ENCODE measurements around the gene ARHGAP40.
A peak's percentile ranks its signal among the peaks of the same experiment; 100 is the strongest.

The ARHGAP40 gene

DNA sequence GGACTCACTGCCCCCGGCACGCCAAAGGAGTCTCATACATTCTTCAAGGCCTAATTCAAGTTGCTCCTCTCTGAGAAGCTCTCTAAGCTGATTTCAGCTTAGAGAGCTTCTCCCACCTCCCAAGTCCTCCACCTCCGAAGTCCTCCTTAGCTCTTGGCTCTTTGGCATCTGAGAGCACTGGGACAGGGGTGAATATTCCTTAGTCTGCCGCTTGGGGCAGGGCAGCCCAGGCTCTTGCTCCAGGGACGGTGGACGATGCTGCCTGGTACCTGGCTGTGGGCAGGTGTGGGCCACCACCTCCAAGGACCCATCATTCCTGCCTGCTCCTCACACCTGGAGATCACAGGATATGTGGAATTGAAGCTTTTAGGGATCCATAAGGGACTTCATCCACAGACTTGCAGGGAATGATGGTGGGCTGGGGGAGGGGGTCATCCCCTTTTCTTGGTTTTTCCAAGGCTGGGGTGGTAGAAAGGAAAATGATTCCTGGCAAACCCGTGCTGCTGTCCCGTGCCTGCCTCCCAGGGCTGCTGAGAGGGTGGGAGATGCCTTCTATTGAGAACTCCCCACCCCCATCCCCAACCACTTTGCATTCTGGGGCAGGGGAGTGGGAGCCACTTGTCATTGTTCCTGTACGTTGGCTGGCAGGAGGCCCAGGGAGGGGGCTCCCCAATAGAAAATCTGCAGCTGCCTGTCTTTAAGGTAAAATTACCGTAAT, 57.4 kb downstream of the ARHGAP40 start:
- peak in 1 of 2 experiments; percentile 3 for DNase-seq

DNA sequence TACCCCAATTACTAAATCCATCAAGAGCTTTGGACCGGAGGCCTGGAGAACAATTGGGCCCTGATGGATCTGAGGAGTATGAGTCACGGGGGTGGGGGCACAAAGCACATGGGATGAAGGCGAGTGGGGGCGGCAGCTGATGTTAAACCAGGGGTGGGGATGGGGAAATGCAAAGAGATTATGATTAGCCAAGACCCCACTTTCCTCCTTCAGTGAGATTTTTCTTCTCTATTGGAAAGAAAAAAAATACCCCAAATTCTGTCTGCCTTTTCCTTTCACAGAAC, 57.9 kb downstream of the ARHGAP40 start:
- DNase-seq = no peak

DNA sequence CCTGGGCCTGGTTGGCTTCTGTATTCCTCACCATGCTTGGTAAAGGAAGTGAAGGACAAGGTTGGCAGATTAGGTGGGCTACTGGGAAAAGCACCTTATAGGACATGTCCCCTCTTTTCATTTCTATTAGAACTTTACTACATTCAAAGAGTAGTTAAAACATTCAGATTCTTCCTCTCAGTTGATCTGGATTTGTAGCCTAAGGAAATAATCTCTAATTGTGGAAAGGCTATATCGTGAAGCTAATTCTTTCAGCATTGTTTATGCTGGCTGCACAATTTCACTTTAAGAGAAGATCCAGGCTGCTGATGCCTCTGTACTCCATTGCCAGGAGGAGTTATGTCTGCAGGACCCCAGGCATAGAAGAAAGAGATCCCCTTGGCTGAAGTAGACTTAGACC, 58.8 kb downstream of the ARHGAP40 start:
- no peak for DNase-seq

DNA sequence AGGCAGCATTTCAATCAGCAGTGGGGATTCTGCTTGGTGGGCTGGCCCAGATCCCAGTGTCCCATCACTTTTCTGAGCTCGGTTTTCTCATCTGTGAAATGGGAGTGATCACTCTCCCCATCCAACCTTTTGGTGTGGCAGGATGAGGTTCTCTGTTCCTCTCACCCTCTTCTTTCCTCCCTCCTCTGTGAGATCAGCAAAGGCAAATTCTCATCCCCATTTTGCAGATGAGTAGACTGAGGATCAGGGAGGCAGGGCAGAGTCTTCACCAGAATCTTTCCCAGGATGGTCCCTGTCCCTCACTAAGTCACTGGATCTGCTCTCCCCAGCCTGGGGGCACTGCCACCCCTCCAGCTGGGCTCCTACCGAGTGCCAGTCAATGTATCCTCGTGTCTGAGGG, 62.1 kb downstream of the ARHGAP40 start:
- DNase-seq = no peak

GRCh38 chr20:38664284-38664683, 62.7 kb downstream of the ARHGAP40 start:
- no peak for DNase-seq

- no peak for DNase-seq
Observed at GRCh38 chr20:38665094-38665493, 63.5 kb downstream of the ARHGAP40 start.

DNA sequence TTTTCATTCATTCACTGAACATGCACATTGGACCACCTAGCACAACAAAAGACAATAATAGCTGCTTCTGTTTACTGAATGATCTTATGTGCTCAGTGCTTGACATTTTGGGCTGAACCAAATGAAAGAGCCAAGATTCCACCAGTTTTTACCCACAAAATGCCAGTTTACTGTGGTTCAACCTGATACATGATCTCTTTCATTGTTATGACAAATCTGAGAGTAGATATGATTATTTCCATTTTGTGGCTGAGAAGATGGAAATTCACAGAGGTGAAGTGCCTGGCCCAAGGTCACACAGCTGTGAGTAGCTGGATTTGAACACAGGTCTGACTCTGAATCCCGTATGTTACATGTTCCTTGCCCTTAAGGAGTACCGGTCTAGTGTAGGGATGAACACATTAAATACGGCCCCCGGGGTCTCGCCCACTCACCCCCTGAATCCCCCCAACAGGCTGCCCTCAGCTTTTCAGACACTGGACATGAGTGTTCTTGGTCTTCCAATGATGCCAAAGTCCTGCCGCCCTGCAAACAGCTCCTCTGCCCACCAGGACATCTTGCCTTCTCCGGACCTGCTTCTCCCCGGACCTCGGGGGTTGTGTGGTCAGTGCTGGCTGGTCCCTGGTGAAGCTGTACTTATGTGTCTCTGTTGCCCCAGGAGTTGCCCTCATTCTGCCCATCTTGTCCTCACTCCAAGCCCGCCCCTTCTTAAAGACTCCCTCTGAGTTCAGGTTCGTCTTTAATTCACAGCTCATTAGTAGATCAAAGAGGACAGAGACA, 64.1 kb downstream of the ARHGAP40 start:
- no peak for DNase-seq

- no peak for DNase-seq
Observed at GRCh38 chr20:38667417-38667956, 65.9 kb downstream of the ARHGAP40 start.

- no peak for DNase-seq
Observed at GRCh38 chr20:38669688-38670087, 68.1 kb downstream of the ARHGAP40 start.

DNA sequence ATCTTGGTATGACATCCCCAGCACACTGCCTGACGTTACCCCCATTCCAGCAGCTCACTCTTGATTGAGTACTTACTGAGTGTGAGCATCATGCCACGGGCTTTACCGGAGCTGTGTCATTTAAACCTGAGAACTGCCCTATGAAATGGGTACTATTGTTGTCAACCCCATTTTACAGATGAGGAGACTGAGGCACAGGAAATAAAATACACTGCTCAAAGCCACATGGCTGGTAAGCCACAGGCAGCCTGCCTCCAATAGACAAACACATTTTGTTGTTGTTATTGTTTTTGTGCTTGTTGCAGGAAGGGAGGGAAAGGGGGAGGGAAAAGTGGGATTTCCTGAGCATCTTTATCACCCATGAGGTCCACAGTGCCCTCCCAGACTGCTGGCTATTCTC, 69.2 kb downstream of the ARHGAP40 start:
- no peak for DNase-seq

DNA sequence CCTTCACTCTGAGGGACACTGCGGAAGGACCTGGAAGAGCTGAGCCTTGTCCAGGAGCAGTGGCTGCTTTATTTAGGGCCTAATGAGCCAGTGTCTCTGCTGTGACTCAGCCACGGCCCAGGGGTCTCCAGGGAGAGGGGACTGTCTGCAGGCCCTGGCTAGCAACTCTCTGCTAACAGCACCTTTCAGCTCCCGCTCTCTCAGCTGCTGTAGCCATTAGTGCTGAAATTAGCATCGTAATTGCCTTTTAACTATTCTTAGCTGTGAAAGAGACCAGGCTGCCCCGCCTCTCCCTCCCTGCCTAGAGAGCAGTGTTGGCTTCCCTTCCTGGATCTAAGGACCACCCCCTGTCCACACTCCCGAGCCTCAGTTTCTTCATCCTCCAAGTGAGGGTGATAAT, 69.6 kb downstream of the ARHGAP40 start:
- DNase-seq = no peak

DNA sequence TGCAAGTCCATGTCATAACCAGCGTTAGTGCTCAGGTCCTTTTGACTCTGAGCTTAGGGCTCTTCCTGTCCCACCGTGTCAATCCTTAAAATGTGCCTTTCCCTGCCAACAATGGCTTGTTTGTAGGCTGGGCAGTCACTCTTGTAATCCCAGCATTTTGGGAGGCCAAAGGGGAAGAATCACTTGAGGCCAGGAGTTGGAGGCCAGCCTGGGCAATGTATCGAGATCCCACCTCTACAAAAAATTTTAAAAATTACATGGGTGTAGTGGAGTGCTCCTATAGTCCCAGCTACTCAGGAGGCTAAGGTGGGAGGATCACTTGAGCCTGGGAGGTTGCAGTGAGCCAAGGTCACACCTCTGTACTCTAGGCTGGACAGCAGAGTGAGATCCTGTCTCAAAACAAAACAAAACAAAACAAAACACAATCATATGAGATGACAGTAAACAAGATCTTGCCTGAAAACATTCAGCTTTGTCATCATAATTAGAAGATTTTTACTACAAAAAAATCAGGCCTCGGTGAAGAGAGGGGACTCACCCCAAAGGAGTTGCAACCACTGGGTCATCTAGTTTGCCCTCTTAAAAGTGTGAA, 70.2 kb downstream of the ARHGAP40 start:
- DNase-seq = no peak

DNA sequence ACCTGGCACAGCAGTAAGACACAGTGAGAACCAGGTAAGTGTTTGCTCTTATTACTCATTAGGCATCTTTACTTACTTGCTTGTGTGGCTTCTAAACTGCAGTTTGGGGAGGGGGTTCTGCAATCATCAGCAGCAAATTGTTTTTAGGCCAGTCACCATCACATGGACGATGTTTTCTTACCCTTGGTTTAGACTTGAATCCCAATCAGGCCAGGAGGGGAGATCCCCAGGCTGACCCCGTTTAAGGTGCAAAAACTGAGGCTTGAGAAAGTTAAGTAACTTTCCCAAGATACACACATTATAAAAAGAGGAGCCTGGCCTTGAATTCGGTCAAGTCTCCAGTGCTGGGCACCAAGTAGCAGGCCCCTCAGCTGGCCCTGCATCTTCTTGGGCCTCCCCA, 70.9 kb downstream of the ARHGAP40 start:
- no peak for DNase-seq

GRCh38 chr20:38673261-38673660, 71.7 kb downstream of the ARHGAP40 start:
- DNase-seq = no peak

DNA sequence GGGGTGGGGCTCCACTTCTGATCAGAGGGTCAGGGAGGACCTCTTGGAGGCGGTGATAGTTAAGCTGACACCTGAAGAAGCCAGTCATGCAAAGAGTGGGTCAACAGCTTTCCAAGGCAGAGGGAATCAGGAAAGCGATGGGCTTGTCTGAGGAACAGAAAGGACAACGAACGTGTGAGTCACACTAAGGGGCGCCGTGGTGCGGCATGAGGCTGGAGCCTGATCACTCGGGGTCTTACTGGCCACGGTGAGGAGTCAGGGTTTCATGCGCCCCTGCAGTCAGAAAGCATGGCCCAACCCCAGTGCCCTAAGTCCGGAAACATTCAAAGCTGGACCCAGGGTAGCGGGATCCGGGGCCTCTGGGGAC, 72.1 kb downstream of the ARHGAP40 start:
- no peak for DNase-seq

DNA sequence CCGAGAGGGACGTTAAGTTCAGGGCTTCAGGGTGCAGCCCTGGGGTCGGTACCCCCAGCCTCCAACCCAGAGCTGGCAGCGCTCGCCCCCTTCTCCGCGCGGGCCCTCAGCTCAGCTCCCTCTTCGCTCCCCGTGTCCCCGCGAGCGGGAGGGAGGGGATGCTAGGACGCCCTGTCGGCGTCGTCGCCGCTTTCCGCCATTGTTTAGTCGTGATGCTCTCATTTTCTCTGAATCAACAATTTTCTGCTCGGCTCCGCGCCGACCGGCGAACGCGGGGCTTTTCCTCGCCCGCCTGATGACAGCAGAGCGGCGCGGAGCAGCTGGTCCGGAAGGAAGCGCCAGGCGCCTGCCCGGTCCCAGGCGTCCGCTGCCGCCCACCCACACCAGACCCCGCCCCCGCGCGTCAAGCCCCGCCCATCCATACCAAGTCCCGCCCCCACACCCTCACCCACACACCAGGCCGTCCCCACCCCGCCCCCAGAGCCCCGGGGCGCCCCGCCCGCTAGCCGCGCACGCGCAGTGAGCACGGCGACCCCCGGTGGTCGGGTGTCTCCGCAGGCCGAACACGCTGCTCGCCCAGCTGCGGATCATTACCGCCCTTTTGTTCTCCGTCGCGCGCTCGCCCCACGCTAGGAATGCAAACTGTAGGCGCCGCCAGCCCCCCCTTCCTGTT, 72.6 kb downstream of the ARHGAP40 start:
- no peak for DNase-seq

DNA sequence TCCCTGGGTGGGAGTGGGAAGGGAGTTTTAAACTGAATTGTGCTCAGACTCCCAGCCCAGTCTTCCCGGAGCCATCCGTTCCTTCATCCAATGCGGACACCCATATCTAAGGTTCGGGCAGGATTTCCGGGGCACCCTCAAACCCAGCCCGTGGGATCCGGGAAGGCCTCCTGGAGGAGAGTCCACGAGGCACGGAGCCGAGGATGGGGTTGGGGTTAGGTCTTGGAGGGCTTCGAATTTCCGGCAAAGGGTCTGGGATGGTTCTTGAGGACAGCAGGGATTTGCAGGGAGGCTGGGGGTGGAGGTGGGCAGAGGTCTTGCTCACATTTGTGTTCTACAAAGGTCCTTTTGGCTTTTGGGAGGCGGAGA, 73.1 kb downstream of the ARHGAP40 start:
- no peak for DNase-seq

DNA sequence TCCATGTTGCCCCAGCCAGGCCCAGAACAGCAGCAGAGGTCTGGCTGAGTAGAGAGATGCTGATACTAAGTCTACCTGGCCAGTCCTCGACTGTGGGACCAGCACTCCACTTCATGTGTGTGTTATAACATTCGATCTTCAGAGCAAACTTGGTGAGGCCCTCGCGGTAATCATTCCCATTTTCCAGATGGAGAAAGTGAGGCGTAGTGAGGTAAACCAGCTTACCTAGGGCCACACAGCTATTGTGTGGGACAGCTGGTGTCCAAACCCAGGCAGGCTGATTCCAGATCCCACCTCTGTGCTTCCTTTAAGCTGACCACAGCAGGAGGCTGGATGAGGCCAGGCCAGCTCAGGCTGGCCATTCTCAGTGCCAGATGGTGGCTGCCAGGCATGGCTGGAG, 75.0 kb downstream of the ARHGAP40 start:
- DNase-seq = no peak

DNA sequence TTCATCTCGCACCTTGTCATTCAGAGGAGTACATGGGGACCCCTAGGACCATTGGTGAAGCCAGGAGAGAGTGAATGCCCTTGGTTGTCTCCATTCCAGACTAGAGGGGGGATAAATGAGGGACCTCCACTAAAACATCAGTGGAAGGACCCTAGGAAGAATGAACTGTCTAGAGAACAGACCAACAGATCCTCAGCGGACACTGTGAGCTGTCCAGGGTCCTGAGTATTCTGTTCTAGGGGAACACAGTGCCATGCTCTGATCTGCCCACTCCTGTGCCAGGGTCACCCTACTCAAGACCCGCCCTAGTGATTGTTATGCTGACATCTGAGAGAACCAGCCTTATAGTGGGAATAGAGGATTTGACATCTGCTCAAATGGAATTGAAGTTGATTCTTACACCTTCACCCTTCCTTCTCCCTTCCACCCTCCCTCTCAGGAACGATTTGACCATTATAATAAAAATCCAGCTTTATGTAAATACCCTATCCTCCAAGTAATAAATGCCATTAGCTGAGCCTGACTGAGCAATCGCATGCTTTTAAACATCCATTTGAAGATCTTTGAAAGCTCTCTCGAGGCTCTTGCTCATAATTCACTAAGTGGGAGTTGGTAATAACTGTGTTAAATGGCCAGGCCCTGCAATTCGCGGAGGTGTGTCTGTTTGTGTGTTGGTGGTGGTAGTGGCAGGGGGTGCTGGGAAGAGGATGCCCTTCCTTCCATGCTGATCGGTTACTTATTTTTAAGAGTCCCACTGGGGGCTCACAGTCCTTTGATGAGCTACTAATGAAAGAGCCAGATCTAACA, 79.1 kb downstream of the ARHGAP40 start:
- DNase-seq = peak in 1 of 2 experiments; percentile 2

DNA sequence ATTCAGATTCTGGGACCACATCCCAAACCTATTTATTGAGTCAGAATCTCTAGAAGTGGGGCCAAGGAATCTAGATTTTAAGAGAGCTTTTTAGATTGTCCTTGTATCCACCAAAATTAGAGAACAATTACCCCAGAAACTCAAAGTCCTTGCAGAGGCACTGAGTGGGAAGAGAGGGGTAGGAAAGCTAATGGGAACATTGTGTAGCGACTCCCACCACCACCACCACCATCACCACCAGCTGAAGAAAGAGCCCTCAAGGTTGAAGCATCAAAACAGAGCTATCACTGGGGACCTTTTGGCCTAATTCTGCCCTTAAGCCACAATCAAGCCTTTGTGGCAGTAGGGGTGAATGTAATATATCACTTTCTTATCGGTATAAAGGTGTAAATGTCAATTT, 83.7 kb downstream of the ARHGAP40 start:
- DNase-seq = no peak

GRCh38 chr20:38685853-38686473, 84.4 kb downstream of the ARHGAP40 start:
- DNase-seq = peak; percentile 4 to 5
